GM12875 (cell line): ENCODE measurements around the gene TMC2.
"Not testable (repeated sequence)": the region's sequence is repeated elsewhere in the genome, so short reads cannot be mapped to it uniquely, and the experiment has no call there.

Experiments
- H3K4me3 ChIP-seq: one replicate; pipeline ENCODE4 v1.5.1; 2011; ENCODE audit warnings: low read depth, low read length, control low read depth
- CTCF ChIP-seq: IDR thresholded peaks from 2 replicates; pipeline ENCODE4 v1.5.1; 2011; ENCODE audit warnings: low read depth, mild to moderate bottlenecking, control low read depth, inconsistent platforms, low read length, moderate library complexity, borderline replicate concordance; ENCODE audit not compliant: insufficient read depth

Gene TMC2

GRCh38 chr20:2671977-2672376 is 135.6 kb downstream of the TMC2 start:
- H3K4me3 ChIP-seq, result no peak overlapping the region
- peak; percentile 33; the same call in 1 of the 2 replicates for TF ChIP-seq CTCF

GRCh38 chr20:2672446-2672845 is 136.1 kb downstream of the TMC2 start:
- no peak for TF ChIP-seq CTCF
- H3K4me3 ChIP-seq, result no peak overlapping the region

GRCh38 chr20:2673453-2673852 is 137.1 kb downstream of the TMC2 start:
- TF ChIP-seq CTCF, result no peak

GRCh38 chr20:2680046-2680445 is 143.7 kb downstream of the TMC2 start:
- H3K4me3 ChIP-seq, result no peak overlapping the region
- TF ChIP-seq CTCF, result no peak

More at GRCh38 chr20:2673453-2673852, 137.1 kb downstream of the TMC2 start:
- H3K4me3 ChIP-seq, result no peak overlapping the region

GRCh38 chr20:2682040-2682439 is 145.7 kb downstream of the TMC2 start:
- H3K4me3 ChIP-seq, result not testable (repeated sequence)

GRCh38 chr20:2684817-2685216 is 148.4 kb downstream of the TMC2 start:
- not testable (repeated sequence) for H3K4me3 ChIP-seq

GRCh38 chr20:2687514-2687913 is 151.1 kb downstream of the TMC2 start:
- TF ChIP-seq CTCF, result no peak
- H3K4me3 ChIP-seq, result no peak overlapping the region

GRCh38 chr20:2688041-2688591 is 151.7 kb downstream of the TMC2 start:
- peak; percentile 69 for TF ChIP-seq CTCF
- no peak overlapping the region for H3K4me3 ChIP-seq
